Stimulated activated CD4-positive, alpha-beta T cell treated with anti-CD3 and anti-CD28 coated beads, TNF-alpha, amount 100 ng/mL, for 4 hours (primary cell): Measurements from ENCODE around the gene PLCB1.

Experiments used
- DNase-seq, 3 experiments: peaks; one replicate each; pipeline ENCODE4 v3.0.0-alpha.2; 2020; ENCODE audit warnings: low read depth in 3 of 3

The PLCB1 gene

DNA sequence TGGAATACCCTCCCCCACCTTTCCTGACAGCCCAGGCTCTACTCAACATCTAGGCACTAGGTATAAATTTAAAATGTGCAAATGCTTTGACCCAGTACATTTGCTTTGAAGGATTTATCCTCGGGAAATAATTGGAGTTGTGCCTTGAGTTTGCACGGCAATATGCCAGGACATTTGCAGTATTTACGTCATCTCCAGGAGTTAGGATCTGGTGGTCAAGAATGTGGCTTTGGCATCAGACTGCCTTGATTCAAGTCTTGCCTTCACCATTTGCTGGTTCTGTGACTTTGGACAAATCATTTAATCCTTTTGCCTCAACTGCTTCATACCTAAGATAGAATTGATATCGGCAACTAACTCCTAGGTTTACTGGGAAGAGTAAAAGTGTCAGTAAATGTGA, 169.6 kb downstream of the PLCB1 start:
- no peak for DNase-seq

DNA sequence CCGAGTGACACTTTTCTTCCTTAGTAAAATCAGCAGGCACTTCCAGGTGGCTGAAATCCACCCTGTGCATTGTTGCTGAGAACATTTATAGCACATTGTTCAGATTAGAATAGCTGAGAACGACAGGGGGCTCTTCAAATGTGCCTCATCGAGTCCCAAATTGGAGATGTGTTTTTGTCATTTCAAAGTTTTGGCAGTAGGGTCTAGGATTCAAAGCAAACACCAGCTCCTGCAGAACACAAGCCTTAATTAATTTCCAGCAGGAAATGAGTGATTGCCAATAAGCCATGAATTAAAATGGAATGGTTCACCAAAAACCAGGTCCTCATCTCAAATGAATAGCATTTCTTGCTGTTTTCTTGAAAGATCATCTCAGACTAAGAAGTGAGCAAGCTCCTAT, 171.6 kb downstream of the PLCB1 start:
- DNase-seq: no peak

DNA sequence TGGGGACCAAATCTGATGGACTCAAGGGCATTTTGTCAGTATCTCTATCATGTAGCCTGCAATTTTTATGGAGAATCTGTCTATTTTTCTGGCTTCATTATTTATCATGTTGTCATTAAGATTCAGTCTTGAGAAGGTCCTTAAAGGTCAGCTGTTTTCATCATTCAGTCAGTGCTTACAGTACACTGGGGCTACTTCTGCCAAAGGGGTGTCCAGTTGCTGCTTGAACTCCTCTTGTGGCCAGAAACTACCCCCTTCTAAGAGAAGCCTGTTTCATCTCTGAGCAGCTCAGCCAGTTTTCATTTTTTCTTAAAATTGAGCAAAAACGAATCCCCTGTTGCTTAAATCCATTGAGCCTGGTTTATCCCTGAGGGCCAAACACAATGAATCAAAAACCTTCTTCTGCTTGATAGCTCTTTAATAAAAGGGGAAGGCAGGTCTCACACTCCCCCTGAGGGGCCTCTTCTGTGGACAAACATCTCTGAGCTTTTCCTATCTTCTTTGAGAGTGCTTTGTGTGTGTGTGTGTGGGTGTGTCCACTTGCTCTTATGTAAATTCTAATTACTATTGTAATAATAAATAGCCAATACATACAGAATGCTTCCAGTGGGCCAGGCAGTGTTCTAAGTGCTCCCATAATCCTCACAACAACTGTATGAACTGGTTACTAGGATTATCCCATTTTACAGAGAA, 172.2 kb downstream of the PLCB1 start:
- no peak for DNase-seq

DNA sequence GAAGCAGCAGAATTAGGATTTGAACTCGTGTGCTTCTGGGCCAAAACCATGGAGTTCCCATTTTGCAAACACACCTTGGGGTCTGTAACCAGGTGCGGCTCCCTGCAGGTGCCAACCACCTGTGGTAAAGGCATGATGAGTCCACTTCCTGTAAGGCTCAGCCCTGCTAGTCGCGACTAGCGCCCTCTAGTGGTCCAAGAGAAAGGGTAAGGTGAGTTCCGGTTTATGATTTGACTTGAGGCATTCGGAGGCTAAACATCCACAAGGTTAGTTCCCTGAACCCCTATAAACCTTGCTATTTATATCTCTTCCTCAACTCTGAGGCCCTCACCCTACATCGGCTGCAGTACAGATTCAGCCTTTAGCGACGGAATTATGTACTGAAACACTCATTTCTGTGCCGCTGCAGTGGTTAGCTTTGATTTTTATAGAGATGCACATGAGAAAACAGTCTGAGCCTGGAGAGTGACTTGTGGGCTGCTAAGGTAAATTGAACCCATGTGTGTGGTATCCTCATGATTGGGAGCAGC, 173.4 kb downstream of the PLCB1 start:
- peak; percentile 3 to 52 (median 10) for DNase-seq

DNA sequence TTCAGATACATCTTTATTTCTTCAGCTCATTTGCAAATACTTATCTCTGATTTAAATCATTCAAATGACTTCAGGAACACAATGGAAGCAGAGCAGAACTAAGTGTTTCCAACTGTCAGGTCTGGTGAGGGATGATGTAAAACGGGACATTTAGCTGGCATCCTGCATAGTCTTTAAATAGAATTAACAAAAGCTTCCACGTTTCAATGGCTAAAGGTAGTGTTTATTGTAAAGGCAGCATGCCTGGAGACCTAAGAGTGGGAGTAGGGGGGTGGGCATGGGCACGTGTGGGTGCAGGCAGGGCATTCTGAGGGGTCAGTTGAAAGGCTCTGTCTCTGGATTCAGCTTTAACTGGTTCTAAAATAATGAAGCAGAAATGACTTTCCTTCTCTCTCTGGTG, 174.9 kb downstream of the PLCB1 start:
- DNase-seq: no peak

DNA sequence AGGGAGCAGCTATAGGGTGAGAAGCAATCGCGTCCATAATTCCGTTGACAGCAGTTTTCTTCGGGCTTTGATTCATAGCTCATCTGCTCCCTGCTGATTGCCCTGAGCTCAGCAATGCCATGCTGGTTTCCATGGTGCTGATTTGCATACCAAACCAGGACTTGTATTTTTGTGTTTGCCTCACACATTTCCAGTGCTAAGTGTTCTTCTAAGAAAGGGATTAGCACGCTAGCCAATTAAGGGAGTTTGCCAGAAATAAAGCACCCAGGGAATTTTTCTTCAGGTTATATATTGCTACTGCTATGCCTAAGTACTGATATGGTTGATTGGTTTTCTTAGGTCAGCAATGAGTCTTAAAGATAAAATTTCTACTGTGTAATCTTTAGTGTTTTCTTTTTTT, 177.6 kb downstream of the PLCB1 start:
- no peak for DNase-seq

DNA sequence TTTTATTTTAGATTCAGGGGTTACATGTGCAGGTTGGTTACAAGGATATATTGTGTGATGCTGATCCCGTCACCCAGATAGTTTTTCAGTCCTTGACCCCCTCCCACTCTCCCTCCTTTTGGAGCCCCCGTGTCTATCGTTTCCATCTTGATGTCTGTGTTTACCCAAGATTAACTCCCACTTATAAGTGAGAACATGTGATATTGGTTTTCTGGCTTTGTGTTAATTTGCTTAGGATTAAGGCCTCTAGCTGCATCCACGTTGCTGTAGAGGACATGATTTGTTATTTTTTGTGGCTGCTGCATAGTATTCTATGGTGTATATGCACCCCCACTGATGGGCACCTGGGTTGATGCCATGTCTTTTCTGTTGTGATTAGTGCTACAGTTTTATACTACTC, 178.6 kb downstream of the PLCB1 start:
- DNase-seq: no peak

DNA sequence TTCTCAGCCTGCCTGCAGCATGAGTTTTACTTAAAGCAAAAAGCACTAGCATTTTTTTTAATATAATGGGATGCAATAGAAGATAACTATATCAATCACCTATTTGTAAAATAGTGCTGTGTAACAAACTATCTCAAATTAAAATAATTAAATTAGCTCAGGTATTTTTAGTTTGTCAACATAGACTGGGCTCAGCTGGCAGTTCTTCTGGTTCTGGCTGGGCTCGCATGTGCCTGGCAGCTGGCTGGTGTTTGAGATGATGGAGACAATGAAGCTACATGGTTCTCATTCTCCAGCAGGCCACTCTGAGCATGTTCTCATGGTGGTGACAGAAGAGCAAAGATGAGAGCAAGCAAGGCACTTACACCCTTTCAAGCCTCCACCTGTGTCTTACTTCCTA, 181.0 kb downstream of the PLCB1 start:
- DNase-seq: no peak

DNA sequence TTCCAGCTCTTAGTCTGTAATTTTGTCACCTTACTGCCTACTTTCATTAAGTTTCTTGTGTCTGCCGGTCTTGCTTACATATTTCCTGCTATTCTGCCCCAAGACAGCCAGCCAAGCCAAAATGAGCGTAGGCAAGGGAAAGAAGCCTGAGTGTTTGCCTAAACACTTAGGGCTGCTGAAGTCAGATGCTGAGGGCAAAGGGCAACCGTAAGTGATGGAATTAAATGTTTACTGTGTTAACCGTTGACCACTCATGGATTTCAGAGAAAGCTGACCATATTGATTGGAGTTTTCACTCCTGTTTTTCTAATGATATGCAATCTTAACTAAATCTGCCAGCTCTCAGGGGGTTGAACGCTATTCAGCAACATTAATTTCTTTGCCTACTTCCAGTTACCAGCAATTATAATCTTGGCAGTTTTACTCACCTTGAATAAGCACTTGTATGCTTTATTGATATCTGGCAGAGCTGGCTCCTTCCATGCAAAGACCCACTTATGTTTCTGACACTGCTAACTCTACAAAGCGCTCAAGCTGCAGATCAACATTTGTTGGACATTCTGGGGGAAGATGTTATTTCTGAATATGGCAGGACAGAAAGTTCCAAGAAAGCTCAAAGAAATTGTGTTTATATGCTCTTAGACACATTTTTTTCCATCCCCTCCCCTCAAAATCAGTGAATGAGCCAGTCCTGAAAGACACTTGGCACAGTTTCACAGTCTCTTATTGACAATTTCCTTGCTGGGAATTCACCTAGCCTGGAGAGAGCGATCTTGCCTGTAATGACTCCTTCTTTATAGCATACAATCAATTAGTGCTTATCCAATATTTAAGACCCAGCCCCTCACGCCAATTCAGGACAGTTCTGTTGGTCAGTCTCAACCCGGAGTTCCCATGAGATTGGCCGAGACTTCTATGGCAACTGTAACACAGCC, 183.8 kb downstream of the PLCB1 start:
- no peak for DNase-seq

DNA sequence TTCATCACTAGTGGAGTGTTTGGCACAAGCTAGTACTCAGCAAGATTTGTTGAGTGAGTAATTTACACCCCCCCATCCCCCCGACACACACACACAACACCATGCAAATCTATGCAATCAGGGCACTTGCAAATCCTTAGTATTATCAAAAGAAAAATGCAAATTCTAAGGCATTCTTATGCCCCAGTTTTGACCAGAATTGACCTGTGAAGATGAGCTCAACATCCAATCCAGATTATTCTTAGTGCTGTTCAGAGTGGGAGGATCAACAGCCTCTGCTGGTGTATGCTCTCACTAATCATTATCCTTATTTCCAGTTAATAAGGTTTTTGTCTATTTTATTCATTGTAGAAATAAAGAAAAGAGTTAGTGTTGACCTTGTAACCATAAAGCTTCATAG, 185.4 kb downstream of the PLCB1 start:
- no peak for DNase-seq

DNA sequence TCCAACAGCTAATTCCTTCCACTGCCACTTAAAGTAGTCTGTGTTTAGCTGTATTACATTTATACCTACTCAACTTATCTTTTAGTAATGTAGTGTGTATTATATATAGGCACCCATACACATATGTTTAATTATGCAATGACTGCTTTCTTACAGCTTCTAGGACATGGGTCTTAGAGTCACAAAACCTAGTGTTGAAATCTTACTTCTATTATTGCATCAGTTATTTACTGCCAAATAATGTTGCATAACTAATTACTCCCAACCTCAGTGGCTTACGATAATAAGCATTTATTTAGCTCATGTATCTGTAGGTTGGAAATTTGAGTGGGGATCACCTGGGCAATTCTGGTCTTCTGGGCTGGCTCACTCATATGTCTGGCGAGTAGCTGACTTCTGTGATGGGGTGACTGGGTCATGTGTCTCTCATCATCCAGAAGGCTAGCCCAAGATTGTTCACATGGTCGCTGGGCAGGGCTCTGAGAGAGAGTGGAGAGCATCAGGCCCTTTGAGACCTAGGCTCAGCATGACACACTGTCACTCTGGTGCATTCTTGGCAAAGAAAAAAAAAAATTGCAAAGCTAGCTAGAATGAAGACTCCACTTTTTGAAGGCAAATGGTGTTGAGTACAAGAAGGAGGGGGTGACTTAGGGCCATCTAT, 187.0 kb downstream of the PLCB1 start:
- no peak for DNase-seq

DNA sequence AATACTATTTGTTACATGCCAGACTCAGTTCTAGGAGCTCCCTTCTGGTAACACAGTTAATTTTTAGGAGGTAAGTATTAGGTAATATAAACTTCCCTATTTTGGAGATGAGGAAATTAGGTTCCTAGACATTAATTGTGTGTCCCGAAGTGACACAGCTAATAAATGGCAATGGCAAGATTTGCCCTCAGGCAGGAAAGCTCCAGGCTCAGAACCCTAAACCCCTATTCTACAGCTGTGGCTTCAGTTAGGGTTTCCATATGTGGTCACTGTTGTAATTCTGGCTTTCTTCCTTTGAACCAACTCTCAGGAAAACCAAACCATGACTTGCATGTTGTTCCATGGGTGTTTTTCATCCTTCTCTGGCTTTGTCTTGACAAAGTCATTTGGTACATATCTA, 188.2 kb downstream of the PLCB1 start:
- no peak for DNase-seq

DNA sequence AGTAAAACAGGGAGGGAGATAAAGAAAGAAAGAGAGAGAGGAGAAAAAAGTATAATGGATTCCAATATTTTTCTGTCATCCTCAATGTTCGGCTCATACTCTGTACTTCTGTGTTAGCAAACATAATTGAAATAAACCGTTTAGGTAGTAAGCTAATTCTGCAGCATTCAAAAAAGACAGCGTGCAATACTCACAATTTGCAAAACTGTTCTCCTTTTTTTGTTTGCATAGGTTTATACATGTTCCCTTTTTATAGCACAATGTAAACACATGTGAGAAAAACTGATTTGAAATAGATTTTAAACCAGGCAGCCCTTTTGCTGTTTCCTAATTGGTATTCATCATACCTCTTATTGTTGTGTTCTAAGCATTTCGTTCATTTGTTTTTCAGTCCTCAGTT, 188.9 kb downstream of the PLCB1 start:
- DNase-seq: no peak

DNA sequence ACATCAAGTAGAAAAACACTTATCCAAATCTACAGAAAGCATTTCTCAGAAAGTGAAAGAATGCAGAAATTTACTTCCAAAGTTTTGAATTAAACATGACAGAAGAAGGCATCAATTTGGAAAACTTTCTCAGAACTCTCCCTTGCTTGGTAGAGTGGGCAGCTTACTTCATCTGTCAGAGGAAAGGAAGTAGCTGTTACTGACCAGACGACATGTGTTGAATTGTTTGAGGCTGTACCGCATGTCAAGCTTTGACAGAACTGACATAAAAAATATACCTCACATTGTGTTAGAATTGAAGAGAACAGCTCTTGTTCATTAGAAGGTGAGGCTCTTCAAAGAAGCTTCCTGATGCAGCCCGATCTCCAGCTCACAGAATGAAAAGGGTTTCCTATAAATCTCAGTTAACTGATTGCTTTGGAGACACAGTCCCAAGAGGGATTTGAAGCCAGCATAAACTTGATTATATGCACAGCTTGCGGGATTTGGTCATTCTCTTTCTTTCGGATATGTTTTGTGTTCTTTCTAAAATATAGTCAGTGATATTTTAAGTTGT, 190.7 kb downstream of the PLCB1 start:
- no peak for DNase-seq

DNA sequence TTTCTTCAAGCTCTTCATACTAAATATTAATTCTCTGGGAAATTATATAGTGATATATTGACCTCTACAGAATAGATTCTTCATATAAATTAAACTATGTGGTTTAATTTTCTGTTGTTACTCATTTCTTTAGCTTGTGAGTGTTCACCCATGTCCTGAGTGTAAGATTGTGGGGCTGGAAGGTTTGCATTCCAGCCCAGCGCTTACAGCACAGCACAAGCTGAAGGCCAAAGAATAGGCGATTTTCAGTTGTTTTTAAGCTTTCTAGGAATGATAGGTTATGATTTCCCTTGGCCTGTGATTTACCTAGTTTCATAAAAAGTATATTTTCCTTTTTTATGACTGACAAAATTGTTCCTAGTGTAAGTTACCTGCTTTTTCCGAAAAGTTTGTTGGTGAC, 194.1 kb downstream of the PLCB1 start:
- DNase-seq: no peak

DNA sequence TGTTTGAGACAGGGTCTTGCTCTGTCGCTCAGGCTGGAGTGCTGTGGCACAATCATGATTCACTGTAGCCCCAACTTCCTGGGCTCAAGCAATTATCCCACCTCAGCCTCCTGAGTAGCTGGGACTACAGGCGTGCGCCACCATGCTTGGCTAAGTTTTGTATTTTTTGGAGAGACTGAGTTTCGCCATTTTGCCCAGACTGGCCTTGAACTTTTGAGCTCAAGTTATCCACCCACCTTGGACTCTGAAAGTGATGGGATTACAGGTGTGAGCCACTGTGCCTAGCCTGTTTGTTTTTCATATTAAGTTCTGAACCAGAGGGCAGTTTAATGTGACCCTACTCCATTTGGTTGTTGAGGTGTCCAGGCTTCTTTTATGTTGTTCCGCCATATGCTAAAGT, 194.8 kb downstream of the PLCB1 start:
- no peak for DNase-seq

DNA sequence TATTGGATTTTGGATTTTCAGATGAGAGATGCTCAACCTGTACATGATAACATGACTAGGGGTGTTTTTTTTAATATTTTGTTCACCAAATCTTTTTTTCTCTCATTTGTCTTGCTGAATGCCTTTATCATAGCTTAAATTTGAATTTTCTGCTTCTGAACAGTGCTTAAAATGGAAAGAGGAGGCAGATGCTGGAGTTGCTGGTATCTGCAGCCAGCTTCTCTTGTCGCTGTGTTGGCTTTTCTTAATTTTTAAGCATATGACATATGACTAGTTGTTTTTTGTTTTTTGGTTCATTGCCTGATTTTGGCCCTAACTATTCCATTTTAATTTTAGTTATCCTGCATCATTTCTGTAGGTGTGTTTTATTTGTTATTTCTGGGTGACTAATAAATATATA, 196.1 kb downstream of the PLCB1 start:
- DNase-seq: no peak

DNA sequence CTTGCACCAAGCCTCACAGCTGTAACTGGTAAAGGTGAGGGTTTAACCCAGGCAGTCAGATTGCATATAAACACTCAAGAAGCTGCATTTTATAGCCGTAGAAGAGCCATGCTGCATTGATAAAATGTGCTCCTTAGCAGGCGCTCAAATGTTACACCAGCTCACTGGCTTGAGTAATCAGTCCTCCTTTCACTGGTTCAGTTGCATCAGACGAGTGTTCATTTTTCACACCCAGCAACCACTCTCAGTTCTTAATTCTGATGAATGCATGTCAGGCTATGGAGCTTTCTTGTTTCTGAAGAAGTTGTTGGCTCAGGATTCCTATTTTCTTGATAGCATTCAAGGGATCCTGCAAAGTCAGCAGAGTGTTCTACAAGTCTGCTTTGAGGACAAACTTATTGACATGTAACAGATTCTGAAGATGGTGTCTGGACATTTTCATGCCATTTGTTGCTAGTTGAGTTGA, 198.3 kb downstream of the PLCB1 start:
- DNase-seq: no peak

DNA sequence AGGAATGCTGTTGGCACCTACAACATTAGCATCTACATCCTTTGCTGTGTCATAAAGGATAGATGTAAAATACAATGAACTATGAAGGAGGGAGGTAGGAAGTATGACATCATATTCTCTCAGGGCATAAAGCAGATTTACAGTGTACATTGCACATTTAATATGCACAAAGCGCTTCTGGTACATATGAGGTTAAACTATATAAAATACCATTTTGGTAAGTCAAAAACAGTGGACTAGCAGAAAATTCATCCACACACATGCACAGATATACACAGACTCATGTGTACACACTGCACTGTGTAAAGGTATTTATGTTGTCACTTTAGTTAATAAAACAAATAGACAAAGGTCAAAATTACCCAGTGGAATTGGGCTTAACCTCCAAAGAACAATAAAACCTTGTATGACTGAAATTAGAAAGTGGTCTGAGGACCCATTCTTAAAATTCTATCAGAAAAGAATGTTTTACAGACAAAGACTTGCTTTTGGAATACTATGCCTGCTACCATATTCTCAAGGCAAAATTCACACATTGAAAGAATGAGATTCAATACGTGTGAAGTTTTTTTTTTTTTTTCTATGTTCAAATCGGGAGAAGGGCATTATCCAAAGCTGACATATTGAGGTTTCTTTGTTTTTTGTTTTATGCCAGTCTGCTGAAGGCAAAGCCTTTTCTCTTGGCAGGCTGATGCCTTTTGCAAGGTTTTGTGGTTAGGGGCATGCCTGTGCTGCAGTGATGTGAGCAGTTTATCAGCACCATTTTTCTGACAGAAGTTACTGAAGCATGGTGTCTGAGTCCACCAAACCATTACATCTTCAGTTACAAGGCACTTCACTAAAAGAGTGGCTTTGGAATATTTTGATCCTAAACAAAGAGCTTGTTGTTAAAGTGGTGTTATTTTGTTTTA, 199.0 kb downstream of the PLCB1 start:
- DNase-seq: no peak

DNA sequence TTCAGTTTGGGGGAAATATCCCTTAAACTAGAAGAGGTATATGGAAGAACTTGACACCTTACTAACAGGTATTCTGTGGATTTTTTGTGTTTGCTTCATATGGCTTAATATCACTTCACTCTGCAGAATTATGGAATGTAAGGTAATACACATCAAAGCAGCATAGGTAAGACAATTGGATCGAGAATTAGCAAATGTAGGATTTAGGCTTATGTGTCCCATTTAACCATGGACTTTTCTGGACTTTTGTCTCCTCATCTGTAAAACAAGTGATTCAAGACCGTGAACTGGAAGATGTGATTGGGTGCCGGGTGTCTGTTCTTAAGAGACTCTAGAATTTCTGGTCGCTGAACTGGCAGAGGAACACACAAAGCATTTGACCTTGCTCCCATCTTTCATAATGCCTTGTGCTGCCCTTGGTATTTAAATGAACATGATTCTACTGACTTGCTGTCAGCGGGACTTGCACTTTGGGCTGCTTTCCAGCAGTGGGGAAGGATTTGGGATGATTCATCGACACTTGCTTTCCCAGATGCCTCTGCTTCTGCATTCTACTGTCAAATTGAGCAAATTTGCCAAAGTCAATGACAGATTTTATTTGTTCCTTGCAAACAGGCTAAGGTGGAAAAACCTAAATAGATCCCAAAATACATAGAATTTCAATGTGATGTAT, 199.8 kb downstream of the PLCB1 start:
- no peak for DNase-seq
